GM18870 (cell line): ENCODE data around the gene ADCY5.

Source experiments
- ATAC-seq: cut with Tn5 transposase; IDR thresholded peaks from one replicate; pipeline ENCODE4 v1.9.1; 2021; ENCODE audit warnings: moderate library complexity; ENCODE audit not compliant: unreplicated experiment

ADCY5 gene

DNA sequence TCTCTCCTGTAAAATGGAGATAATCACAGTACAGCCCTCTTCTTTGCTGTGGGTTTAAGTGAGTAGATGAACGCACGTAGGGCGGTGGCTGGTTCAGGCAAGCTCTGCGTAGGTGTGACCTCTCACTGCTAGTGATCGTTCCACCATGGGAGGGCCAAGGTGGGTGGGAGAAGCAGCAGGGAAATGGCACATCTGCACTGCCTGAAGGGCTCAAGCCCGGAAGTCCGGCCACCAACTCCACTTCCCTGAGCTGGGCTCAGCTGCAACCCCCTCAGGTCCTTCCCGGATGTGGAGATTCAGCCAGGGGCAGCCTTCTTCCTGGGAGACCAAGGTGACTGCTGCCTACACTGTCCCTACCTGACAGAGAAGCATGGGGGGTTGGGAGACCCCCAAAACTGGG is 102.9 kb downstream of the ADCY5 start:
- ATAC-seq = no peak

DNA sequence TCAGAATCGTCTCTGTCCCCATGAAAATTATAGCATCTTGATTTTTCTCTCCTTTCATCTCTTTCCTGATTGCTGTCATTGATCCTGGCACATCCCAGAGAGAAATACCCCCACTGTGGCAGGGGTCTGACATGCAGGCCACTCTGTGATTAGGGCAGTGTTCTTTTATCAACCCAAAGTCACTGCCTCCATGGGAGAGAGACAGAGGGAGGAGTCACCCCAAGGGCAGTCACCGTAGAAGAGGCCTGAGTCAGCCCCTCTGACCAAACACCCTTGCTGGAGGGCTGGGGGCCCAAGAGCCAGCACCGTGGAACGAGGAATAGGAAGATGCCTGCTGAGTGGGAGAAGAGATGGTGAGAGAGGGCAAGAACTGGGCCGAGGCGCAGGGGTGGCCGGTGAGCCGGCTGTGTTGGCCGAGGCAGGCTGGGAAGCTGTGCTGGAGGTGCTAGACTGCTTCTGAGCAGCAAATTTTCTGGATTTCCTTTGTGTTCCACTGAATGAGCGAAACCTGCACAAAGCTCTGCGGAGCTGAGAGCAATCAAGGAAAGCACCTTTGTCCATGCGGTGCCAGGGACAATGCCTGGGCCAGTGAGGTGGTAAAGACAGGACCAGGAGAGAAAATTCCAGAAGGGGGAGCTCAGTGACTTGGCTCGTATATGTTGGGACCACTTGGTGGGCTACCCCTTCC is 103.8 kb downstream of the ADCY5 start:
- ATAC-seq = no peak

DNA sequence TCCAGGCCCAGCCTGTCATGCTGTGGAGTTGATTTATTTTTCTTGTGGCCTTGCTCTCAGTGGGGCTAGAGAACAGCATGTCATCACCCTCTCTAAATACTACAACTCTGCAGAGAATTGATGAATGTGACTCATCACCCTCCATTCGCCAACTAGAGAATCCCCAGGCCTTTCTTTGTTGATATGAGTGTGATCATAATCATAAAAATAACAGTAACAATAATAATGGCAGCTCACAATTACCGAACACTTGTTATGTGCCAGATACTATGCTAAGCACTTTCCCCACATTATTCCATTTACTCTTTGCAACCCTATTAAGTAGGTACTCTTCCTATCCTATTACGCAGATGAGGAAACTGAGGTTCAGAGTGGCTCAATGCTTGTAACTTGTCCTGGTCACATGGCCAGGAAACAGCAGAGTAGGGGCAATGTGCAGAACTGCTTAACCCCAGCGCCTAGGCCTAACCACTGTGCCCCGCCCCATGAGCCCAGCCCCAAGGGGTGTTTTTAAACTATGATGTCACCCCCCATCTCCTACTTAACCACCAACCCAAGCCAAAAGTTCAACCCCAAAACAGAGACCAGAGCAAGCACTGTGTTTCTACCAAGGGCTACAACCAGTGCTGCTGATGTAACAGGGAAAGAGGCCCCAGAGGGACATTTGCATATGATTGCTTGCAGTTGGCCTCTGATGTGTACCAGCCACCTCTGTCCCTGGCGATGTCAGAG is 104.5 kb downstream of the ADCY5 start:
- ATAC-seq = no peak

DNA sequence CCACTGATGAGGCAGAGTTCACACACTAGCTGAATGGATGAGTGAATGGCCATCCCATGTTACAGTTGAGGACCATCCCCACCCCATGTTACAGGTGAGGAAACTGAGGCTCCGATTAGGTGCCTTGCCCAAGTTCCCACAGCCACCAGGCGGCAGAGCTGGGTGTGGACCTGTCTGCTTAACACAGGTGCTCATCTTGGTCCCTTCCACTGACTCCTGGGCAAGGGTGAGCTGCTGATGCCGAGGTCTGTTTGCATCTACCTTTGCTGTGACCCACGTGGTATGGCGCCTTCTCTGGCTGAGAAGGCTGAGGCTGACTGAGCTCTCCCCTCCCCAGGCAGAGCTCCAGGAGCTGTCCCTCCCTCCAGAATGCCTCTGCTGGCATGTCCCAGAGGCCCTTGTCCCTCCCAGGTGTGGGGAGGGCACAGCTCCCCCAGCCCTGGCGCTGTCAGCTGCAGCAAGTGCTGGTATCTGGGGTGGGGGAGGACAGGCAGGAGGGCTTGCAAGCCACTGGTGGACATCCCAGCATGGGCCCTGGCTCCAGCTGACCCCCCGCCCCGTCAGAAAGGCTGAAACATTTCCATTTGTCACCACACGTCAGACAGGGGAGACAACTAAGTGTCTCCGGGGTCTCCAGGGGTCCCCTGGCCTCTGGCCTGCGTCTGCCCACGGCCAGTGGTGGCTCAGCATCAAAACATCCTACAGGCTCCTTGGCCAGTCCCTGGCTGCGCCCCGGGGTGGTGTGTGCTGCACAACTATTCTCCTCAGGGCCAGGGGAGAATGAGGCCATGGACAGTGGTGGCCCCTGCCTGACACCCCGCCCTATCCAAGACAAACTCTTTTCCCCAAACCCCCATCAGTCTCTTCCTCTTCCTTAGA is 105.4 kb downstream of the ADCY5 start:
- ATAC-seq = no peak

DNA sequence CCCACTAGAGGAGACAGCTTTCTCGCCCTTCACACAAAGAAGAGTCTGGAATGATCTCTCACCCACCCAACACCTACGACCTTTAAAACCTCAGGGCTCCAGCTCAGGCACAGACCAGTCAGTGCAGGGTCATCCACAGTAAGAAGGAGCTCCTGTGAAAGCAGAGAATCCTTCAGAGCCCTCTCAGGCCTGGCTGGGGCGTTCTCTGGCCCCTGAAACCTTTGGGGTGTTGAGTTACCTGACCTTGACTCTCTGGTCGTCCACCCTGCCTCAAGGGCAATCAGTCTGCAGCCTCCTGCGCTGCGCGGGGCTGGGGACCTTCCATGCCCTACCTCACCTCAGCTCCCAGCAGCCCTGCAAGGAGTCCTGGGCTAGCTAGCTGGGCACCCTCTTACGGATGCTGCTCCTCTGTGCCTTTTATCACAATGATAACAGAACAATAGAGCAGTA is 106.2 kb downstream of the ADCY5 start:
- ATAC-seq = no peak

DNA sequence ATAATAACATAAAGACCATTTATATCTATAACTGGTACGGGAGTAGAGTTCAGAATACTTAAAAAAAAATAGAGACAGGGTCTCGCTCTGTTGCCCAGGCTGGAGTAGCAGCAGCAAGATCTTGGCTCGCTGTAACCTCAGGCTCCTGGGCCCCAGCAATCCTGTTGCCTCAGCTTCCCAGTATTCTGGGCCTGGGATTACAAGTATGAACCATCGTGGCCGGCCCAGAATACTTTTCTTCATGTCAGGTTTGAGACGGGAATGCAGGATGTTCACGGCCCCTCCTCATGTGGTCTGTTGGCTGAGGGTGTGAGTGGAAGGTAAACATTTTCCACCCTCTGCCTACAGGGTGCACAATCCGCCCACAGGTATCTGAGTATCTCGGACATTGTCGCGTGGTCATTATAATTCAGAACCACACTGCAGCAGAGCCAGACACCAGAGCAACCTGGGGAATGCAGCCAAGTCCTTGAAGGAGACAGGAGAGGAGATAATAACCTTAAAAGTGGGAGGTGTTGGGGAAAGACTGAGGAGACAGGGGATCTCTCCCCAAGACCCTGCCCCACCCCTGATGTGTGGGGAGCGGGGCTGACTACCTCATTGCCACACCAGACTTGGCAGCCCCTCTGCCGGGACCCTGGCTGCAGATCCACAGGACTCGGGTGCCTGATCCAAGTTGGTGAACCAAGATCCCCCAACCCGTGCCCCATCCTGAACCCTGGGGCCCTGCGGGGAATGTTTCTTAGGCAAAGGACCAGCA is 106.8 kb downstream of the ADCY5 start:
- no peak for ATAC-seq

DNA sequence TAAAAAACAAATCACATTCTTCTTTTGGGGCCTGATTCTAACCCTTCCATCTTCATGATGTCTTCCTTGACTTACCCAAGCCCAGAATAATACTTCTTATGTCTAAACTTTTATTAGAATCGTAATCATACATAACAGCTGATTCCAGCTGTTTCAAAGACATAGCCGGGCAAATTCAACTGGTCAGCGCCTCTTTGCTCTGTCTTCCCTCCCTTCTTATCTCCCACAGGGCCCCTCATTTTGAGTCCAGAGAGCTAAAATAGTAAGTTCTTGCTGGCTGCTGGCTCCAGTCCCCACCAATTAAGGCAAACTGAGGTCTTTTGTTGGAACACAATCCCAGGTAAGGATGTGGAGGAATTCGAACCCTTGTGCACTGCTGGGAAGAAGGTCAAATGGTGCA is 108.6 kb downstream of the ADCY5 start:
- no peak for ATAC-seq

DNA sequence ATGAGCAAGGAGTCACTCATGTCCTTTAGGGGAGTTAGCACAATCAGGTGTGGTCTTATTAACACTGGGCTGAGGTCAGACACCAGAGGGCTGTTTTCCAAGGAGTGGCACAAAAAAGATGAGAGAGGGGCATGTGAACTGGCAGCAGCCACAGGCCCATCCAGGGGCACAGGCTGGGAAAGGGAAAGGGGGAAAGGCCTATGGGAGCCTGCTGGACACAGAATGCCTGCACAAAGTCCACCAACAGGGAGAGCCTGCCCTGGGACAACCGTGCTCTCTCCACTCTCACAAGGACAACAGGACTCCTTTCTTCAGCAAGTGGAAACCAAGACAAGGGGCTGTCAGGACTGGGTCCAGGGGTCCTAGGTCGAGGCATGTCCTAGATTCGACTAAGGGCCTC is 109.6 kb downstream of the ADCY5 start:
- no peak for ATAC-seq

DNA sequence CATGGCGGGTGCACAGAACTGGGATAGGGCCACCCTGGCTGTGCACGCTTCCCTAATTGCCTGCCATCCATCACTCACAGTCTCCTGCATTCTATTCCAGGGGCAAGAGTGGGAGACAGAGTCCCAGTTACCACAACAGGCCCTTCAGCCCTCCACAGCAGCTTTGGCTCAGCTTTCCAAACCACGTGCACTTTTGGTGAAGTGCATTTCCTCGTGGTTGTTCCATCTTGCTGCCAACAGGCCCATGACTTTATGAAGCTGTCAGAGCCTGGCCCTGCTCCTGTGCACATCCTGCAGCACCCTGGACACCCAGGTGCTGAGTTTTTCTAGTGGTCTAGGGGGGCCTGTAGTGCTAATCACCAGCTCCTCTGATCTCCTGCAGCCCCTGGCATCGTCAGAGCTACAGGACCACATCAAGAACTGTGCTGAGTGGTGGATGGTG is 110.2 kb downstream of the ADCY5 start:
- no peak for ATAC-seq

DNA sequence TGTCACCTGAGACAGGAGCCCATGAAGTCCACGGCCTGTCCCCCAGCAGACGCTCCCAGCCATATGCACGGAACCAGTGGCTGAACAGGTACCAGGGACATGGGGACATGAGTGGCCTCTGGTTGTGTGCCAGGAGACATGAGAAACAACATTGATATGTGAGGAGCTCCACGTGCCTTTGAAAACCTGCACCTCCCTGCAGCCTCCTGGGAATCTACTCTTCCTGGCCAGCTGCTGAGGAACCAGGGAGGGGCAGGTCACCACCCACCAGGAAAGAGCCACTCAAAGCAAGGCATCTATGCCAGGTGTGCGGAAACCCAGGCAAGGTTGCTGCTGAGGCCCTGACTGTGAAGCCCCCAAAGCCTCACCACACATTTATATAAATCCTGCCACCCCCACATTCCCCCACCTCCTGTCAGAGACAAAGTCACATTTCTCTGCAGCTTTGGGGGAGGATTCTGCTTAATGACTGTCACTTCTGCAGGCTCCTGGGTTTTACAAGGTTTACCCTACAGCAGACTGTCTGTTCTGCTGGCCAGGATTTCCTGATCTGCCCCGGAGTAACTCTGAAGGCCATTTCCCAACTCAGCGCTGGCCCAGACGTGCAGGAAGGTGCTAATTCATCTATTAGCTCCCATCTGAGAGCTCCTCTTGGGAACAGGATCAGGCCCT is 110.8 kb downstream of the ADCY5 start:
- ATAC-seq = no peak

DNA sequence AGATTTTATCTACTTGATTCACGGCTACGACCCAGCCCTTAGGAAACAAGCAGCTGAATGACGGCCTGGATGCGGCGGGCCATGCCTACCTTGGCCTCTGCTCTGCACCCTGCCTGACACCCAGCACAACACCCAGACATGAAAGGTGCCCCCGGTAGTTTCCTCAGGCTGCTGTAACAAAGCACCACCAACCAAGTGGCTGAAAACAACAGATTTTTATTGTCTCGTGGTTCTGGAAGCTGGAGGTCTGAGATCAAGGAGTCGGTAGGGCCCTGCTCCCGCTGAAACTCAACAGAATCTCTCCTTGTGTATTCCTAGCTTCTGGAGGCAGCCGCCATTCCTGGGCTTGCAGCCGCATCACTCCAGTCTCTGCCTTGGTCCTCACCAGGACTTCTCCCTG is 111.7 kb downstream of the ADCY5 start:
- no peak for ATAC-seq

DNA sequence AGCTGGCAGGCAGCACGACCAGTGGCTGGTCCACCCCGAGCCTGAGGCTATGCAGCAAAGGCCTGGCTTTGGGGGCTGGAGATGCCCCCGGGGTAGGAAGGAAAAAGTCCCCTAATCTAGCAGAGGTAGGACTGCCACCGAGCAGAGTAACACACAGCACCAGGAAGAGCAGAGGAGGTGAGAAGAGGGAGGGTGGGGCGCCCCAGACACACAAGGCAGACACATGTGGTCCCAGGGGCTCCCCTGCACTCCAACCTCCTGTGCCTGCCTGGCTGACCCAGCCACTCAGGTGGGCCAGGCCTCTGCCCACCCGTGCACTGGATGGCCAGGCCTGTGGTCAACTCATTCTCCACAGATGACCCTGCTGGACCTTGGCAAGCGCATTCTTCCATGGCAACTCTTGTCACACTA is 112.4 kb downstream of the ADCY5 start:
- no peak for ATAC-seq

DNA sequence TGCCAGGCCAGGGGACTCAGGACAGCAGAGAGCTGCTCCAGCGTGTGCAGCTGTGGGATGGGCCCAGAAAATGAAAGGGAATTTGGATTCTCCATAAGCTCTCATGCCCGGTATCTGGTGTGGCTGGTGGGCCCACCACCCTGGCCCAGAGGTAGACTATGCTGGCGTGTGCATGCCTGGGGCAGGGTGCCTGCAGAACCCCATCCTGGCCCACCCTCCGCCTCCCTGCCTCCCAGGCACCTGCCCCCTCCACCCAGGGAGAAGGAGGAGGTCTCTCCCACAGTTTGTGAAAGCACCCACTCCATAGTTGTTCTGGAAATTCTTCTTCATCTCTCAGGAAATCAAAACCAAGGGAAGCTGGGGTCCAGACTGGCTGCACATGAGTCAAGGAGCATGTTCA is 112.9 kb downstream of the ADCY5 start:
- ATAC-seq = no peak

DNA sequence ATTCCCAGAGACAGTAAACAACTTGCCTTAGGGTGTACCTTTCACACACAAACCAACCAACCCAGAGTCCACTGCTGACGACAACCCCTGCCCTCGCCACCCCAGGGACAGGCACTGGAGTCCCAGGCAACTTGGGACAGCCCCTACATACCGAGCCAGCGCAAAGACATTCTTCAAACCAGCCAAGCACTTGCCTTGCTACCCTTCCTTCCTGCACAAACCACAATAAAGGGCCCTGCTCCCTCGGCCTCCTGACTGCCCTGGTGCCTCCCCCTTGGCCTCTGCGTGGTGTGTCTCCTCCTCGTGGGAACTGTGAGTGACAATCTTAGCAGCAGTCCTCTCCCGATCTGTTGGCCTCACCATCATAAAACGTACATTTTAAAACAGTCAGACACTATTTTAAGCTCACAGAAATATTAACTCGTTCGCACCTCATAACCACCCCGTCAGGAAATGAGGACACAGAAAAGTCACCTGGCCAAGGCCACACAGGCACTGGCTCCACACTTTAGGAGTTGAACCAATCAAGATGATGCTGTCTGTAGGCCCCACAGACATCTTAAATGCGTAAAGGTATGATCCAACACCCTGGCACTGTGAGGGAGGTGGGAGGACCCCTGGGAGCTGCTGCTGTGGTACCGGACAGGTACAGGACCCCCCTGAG is 113.8 kb downstream of the ADCY5 start:
- ATAC-seq = no peak

DNA sequence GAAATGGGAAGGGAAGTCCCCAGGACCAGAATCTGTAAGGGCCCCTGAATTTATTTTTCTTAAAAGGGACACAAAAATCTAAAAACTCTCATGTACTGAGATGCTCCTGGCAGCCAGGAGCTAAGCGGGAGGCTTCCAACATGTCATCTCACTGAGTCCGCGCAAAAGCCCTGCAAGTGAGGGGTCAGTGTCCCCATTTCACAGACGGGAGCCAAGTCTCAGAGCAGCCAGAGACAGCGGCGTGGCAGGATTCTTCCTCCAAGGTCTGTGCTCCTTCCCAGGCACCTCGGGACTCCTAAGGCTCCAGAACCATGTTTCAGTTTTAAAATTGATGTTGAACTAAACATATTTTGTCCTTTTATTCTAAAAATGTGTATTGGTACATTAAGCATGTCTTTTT is 114.8 kb downstream of the ADCY5 start:
- ATAC-seq = no peak

DNA sequence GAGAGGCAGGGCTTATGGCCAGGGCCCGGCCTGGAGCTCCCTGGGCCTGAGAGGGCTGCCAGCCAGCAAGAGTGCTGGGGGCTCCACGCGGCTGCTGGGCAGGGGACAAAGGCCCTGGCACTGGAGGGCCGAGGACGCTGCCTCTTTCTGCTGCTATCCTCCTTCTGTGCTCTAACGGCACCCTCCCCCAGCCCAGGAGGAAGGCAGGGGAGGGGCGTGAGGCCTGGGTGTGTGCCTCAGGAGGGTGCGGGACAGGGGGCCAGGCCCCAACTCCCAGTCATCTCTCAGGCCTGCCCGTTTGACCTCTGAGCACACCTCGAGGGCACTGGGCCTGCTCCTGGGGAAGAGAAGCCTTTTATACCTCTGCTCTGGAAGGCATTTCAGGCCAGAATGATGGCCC is 115.5 kb downstream of the ADCY5 start:
- no peak for ATAC-seq

DNA sequence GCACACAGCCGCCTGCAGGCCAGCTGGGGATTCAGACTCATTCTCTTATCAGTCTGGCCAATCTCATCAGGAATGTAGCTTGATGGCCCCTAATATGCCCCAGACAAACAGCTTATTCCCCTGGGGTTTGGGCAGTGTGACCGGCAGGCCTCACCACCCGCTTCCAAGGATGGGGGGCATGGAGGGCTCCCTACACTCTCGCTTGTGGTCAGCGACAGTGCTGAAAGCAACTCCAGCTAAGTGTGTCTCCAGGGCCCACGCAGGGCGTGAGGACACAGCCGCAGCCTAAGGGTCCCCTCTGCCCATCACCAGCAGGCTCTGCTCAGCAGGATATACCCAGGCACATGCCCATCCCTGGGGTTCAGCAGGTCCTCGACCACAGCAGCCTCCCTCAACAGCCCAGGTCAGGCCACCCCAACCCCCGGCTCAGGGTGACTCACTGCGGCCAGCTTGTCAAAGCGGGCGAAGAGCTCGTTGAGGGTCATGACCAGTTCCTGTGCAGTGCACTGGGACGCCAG is 116.7 kb downstream of the ADCY5 start:
- no peak for ATAC-seq

DNA sequence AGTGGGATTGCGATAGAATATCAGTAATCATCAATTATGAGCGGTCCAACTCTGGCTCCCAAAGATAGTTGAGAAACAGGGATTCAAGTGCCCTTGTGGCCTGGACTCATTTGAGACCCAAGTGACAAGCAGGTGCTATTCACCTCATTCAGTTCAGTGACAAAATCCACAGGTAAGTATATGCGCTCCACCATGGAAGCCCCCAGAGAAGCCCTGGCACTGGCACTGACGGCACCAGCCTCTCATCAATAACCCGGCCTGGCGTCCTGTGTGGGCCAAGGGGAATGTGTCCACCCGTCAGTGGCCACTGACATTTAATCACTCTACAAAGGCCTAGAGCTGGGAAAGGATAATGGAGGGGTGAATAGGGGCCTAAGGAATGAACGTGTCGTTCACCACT is 117.2 kb downstream of the ADCY5 start:
- no peak for ATAC-seq

DNA sequence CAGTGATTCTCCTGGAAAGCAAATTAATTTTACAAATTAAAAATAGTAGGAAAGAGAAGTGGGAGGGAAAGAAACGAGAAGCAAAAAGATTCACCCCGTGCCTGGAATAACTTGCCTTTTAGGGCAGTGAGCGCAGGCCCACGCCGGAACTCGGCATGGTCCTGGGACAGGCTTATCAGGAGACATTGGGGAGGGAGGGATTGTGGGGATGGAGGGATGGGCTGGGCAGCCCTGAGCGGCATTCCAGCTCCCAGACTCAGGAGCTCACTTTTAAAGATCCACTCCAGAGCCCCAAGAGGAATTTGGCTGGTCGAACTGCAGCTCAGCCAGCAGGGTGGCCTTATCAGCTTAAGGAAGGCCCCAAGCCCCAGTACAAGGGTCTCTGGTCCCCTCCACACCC is 117.9 kb downstream of the ADCY5 start:
- no peak for ATAC-seq
